SK-N-SH (cell line): ENCODE data around the gene LINS1. TPM values are rescaled to one million over a fixed set of nuclear protein-coding genes. Genes with fewer than 3 reads are reported as not detected.

Experiments
- CTCF ChIA-PET: fragments of 300-600, 350-600 bp; formaldehyde crosslinking; extraction: SDS; loops from one replicate; lab custom pipeline; 2021; lab: Yijun Ruan, JAX
- POLR2A ChIA-PET: fragments of 350-600 bp; sonication (Branson Sonifier 250); formaldehyde crosslinking; extraction: SDS; loops from one replicate; lab custom pipeline; 2020; ENCODE audit warnings: antibody characterized with exemption, inconsistent platforms; lab: Yijun Ruan, JAX
- DNase-seq: peaks from one replicate; pipeline ENCODE4 v3.0.0; 2012
- H2AFZ ChIP-seq: fragments of 200-600 bp; sonication (generic); 2 replicates; pipeline ENCODE4 v1.8.1; 2016; ENCODE audit warnings: antibody characterized with exemption, mild to moderate bottlenecking, low read depth
- H3F3A ChIP-seq: fragments of 200-600 bp; sonication (generic); replicated peaks from 2 replicates; pipeline ENCODE3; 2016; ENCODE audit warnings: antibody characterized with exemption, mild to moderate bottlenecking; ENCODE audit not compliant: insufficient read depth
- H3K27ac ChIP-seq, 2 experiments: fragments of 200-500 bp in 1 of 2; fragments of 200-600 bp in 1 of 2; sonication (Bioruptor generic) in 1 of 2; sonication (generic), shearing (Covaris generic) in 1 of 2; 2 replicates each; pipeline versions ENCODE4 v1.5.1 to v1.6.1; 2014 to 2016; ENCODE audit warnings: low read depth in 2 of 2, inconsistent platforms in 1 of 2, low read length in 1 of 2, mild to moderate bottlenecking in 1 of 2, mixed read lengths in 1 of 2
- H3K27me3 ChIP-seq: fragments of 200-600 bp; sonication (generic), shearing (Covaris generic); 2 replicates; pipeline ENCODE4 v1.6.1; 2016; ENCODE audit warnings: mixed run types; ENCODE audit not compliant: insufficient read depth
- H3K36me3 ChIP-seq, 2 experiments: fragments of 200-500 bp in 1 of 2; fragments of 200-600 bp in 1 of 2; sonication (Bioruptor generic) in 1 of 2; sonication (generic) in 1 of 2; replicated peaks in 1 of 2; 2 replicates each; pipeline versions ENCODE3 to v1.5.1; 2014 to 2016; ENCODE audit warnings: low read length in 1 of 2, mild to moderate bottlenecking in 1 of 2; ENCODE audit not compliant: insufficient read depth in 2 of 2, control insufficient read depth in 1 of 2
- H3K4me1 ChIP-seq, 2 experiments: fragments of 200-500 bp in 1 of 2; fragments of 200-600 bp in 1 of 2; sonication (Bioruptor generic) in 1 of 2; sonication (generic), shearing (Covaris generic) in 1 of 2; 2 replicates each; pipeline versions ENCODE4 v1.5.1 to v1.6.1; 2014 to 2016; ENCODE audit warnings: low read depth in 1 of 2, low read length in 1 of 2, mixed run types in 1 of 2; ENCODE audit not compliant: insufficient read depth in 2 of 2, control insufficient read depth in 1 of 2
- H3K4me2 ChIP-seq: fragments of 200-600 bp; sonication (generic), shearing (Covaris generic); 2 replicates; pipeline ENCODE4 v1.6.1; 2017; ENCODE audit warnings: mixed run types
- H3K4me3 ChIP-seq, 2 experiments: fragments of 200-500 bp in 1 of 2; fragments of 200-600 bp in 1 of 2; sonication (Bioruptor generic) in 1 of 2; sonication (generic), shearing (Covaris generic) in 1 of 2; 2 replicates each; pipeline versions ENCODE4 v1.5.1 to v1.8.1; 2014 to 2016; ENCODE audit warnings: low read depth in 2 of 2, inconsistent platforms in 1 of 2, low read length in 1 of 2, mild to moderate bottlenecking in 1 of 2, mixed read lengths in 1 of 2, moderate library complexity in 1 of 2
- H3K79me2 ChIP-seq: fragments of 200-600 bp; sonication (generic); 2 replicates; pipeline ENCODE4 v1.8.1; 2017; ENCODE audit warnings: mild to moderate bottlenecking; ENCODE audit not compliant: insufficient read depth
- H3K9ac ChIP-seq: fragments of 200-600 bp; sonication (generic); 2 replicates; pipeline ENCODE4 v1.6.1; 2017; ENCODE audit warnings: mixed run types
- H3K9me2 ChIP-seq: fragments of 200-600 bp; sonication (generic); 2 replicates; pipeline ENCODE4 v1.6.1; 2017; ENCODE audit warnings: mixed run types
- H3K9me3 ChIP-seq: fragments of 200-600 bp; sonication (generic); 2 replicates; pipeline ENCODE4 v1.6.1; 2017; ENCODE audit warnings: mixed run types, mild to moderate bottlenecking, moderate library complexity
- H4K20me1 ChIP-seq: fragments of 200-600 bp; sonication (generic); 2 replicates; pipeline ENCODE4 v1.6.1; 2017; ENCODE audit warnings: mild to moderate bottlenecking, mixed run types; ENCODE audit not compliant: insufficient read depth
- GABPA ChIP-seq: IDR thresholded peaks from 2 replicates; pipeline ENCODE4 v1.4.0; 2012; ENCODE audit warnings: low read depth, mild to moderate bottlenecking
- MEF2A ChIP-seq: IDR thresholded peaks from 2 replicates; pipeline ENCODE4 v1.4.0; 2012; ENCODE audit warnings: low read depth, borderline replicate concordance
- MXI1 ChIP-seq: IDR thresholded peaks from 2 replicates; pipeline ENCODE4 v1.6.1; 2012; ENCODE audit warnings: mild to moderate bottlenecking, low read depth, low read length, improper control_type of control experiment
- PBX3 ChIP-seq: IDR thresholded peaks from 2 replicates; pipeline ENCODE4; 2012
- RCOR1 ChIP-seq: fragments of 150-350 bp; IDR thresholded peaks from 2 replicates; pipeline ENCODE4 v1.6.1; 2017; ENCODE audit warnings: antibody characterized with exemption, low read length
- RXRA ChIP-seq: IDR thresholded peaks from 2 replicates; pipeline ENCODE4 v1.4.0; 2012; ENCODE audit warnings: low read depth, mild to moderate bottlenecking, borderline replicate concordance
- SIN3A ChIP-seq: IDR thresholded peaks from 2 replicates; pipeline ENCODE4 v1.6.1; 2012; ENCODE audit warnings: low read depth, mild to moderate bottlenecking, low read length, moderate library complexity, borderline replicate concordance
- SMC3 ChIP-seq: IDR thresholded peaks from 2 replicates; pipeline ENCODE4 v1.6.1; 2012; ENCODE audit warnings: low read depth, low read length, improper control_type of control experiment
- USF2 ChIP-seq: fragments of 150-350 bp; IDR thresholded peaks from 2 replicates; pipeline ENCODE4 v1.6.1; 2017; ENCODE audit warnings: antibody characterized with exemption, low read length, low read depth, borderline replicate concordance
- ZBTB33 ChIP-seq: IDR thresholded peaks from 2 replicates; pipeline ENCODE4 v1.4.0; 2012; ENCODE audit warnings: low read depth, borderline replicate concordance
- WGBS: methylation state at CpG from one replicate; pipeline ENCODE4 v1.1.6; 2017; ENCODE audit warnings: low lambda C conversion rate; 5-methylcytosine and 5-hydroxymethylcytosine counted together
- polyA plus RNA-seq, 3 experiments: library from polyadenylated mRNA; depleted of rRNA; stranded (reverse); fragments of >200 nt; gene quantifications; 2 replicates each; pipeline ENCODE4 v1.2.3, GENCODE V29; 2012

LINS1 gene
- polyA plus RNA-seq, 1 of the 3 experiments (the other 2 are of a cell fraction) = 5.0 TPM

- H3K27me3 ChIP-seq = no peaks in the 10 kb centered on the region
- POLR2A ChIA-PET = no interaction called here
Observed at GRCh38 chr15:100565591-100565990, 36.4 kb downstream of the LINS1 start.

GRCh38 chr15:100560323-100560722 is 41.7 kb downstream of the LINS1 start:
- Histone ChIP-seq H3K36me3 (no peaks in the 10 kb centered on the region), H2AFZ (no peak overlapping the region), H3K4me2 (no peak overlapping the region), H4K20me1 (no peaks in the 10 kb centered on the region), H3K4me3 (no peak overlapping the region), H3K4me1 (no peaks in the 10 kb centered on the region), H3K27me3 (no peaks in the 10 kb centered on the region), H3K79me2 (no peaks in the 10 kb centered on the region), H3K9me2 (no peaks in the 10 kb centered on the region), H3K9me3 (no peaks in the 10 kb centered on the region), H3K9ac (no peak overlapping the region), H3K27ac (no peak overlapping the region), H3F3A (no peaks in the 10 kb centered on the region)
- POLR2A ChIA-PET = no interaction called here
- TF ChIP-seq SMC3 (no peak), PBX3 (no peak), USF2 (no peak)
- CTCF ChIA-PET = interaction anchor here (1.3 kb wide), 1 partner anchor 12 kb away, joined by 4 read pairs; no protein-coding TSS in a partner anchor
- no peak for DNase-seq

More at GRCh38 chr15:100565591-100565990, 36.4 kb downstream of the LINS1 start:
- Histone ChIP-seq H3K4me3 (no peak overlapping the region), H3K36me3 (peaks cover 6 to 22% of the 10 kb centered on the region in 2 experiments), H3K9me3 (no peaks in the 10 kb centered on the region), H2AFZ (no peak overlapping the region), H3K4me1 (no peaks in the 10 kb centered on the region), H3K9ac (no peak overlapping the region), H4K20me1 (no peaks in the 10 kb centered on the region), H3K79me2 (no peaks in the 10 kb centered on the region), H3K4me2 (no peak overlapping the region), H3K27ac (no peak overlapping the region), H3K9me2 (no peaks in the 10 kb centered on the region), H3F3A (no peaks in the 10 kb centered on the region)
- no peak for TF ChIP-seq GABPA
- TF ChIP-seq MXI1 = no peak
- no peak for TF ChIP-seq RXRA
- no peak for TF ChIP-seq ZBTB33
- no peak for TF ChIP-seq MEF2A
- no peak for TF ChIP-seq RCOR1
- TF ChIP-seq PBX3 = no peak
- no peak for TF ChIP-seq SIN3A
- CTCF ChIA-PET = interaction anchor here (1.2 to 3.4 kb wide), 2 partner anchors 24 to 215 kb away, joined by 4 to 17 read pairs; no protein-coding TSS in a partner anchor
- 94% methylated on average over 3 of the region's 3 CpGs for WGBS
- DNase-seq = no peak
